SK-N-SH (cell line): ENCODE data around the gene TSPAN31. TPM values are rescaled to one million over a fixed set of nuclear protein-coding genes. Genes with fewer than 3 reads are reported as not detected.

Experiments used
- CTCF ChIA-PET: fragments of 300-600, 350-600 bp; formaldehyde crosslinking; extraction: SDS; loops from one replicate; lab custom pipeline; 2021; lab: Yijun Ruan, JAX
- POLR2A ChIA-PET: fragments of 350-600 bp; sonication (Branson Sonifier 250); formaldehyde crosslinking; extraction: SDS; loops from one replicate; lab custom pipeline; 2020; ENCODE audit warnings: antibody characterized with exemption, inconsistent platforms; lab: Yijun Ruan, JAX
- DNase-seq: peaks from one replicate; pipeline ENCODE4 v3.0.0; 2012
- H2AFZ ChIP-seq: fragments of 200-600 bp; sonication (generic); 2 replicates; pipeline ENCODE4 v1.8.1; 2016; ENCODE audit warnings: antibody characterized with exemption, mild to moderate bottlenecking, low read depth
- H3F3A ChIP-seq: fragments of 200-600 bp; sonication (generic); replicated peaks from 2 replicates; pipeline ENCODE3; 2016; ENCODE audit warnings: antibody characterized with exemption, mild to moderate bottlenecking; ENCODE audit not compliant: insufficient read depth
- H3K27ac ChIP-seq, 2 experiments: fragments of 200-500 bp in 1 of 2; fragments of 200-600 bp in 1 of 2; sonication (Bioruptor generic) in 1 of 2; sonication (generic), shearing (Covaris generic) in 1 of 2; 2 replicates each; pipeline versions ENCODE4 v1.5.1 to v1.6.1; 2014 to 2016; ENCODE audit warnings: low read depth in 2 of 2, inconsistent platforms in 1 of 2, low read length in 1 of 2, mild to moderate bottlenecking in 1 of 2, mixed read lengths in 1 of 2
- H3K27me3 ChIP-seq: fragments of 200-600 bp; sonication (generic), shearing (Covaris generic); 2 replicates; pipeline ENCODE4 v1.6.1; 2016; ENCODE audit warnings: mixed run types; ENCODE audit not compliant: insufficient read depth
- H3K36me3 ChIP-seq, 2 experiments: fragments of 200-500 bp in 1 of 2; fragments of 200-600 bp in 1 of 2; sonication (Bioruptor generic) in 1 of 2; sonication (generic) in 1 of 2; replicated peaks in 1 of 2; 2 replicates each; pipeline versions ENCODE3 to v1.5.1; 2014 to 2016; ENCODE audit warnings: low read length in 1 of 2, mild to moderate bottlenecking in 1 of 2; ENCODE audit not compliant: insufficient read depth in 2 of 2, control insufficient read depth in 1 of 2
- H3K4me1 ChIP-seq, 2 experiments: fragments of 200-500 bp in 1 of 2; fragments of 200-600 bp in 1 of 2; sonication (Bioruptor generic) in 1 of 2; sonication (generic), shearing (Covaris generic) in 1 of 2; 2 replicates each; pipeline versions ENCODE4 v1.5.1 to v1.6.1; 2014 to 2016; ENCODE audit warnings: low read depth in 1 of 2, low read length in 1 of 2, mixed run types in 1 of 2; ENCODE audit not compliant: insufficient read depth in 2 of 2, control insufficient read depth in 1 of 2
- H3K4me2 ChIP-seq: fragments of 200-600 bp; sonication (generic), shearing (Covaris generic); 2 replicates; pipeline ENCODE4 v1.6.1; 2017; ENCODE audit warnings: mixed run types
- H3K4me3 ChIP-seq, 2 experiments: fragments of 200-500 bp in 1 of 2; fragments of 200-600 bp in 1 of 2; sonication (Bioruptor generic) in 1 of 2; sonication (generic), shearing (Covaris generic) in 1 of 2; 2 replicates each; pipeline versions ENCODE4 v1.5.1 to v1.8.1; 2014 to 2016; ENCODE audit warnings: low read depth in 2 of 2, inconsistent platforms in 1 of 2, low read length in 1 of 2, mild to moderate bottlenecking in 1 of 2, mixed read lengths in 1 of 2, moderate library complexity in 1 of 2
- H3K79me2 ChIP-seq: fragments of 200-600 bp; sonication (generic); 2 replicates; pipeline ENCODE4 v1.8.1; 2017; ENCODE audit warnings: mild to moderate bottlenecking; ENCODE audit not compliant: insufficient read depth
- H3K9ac ChIP-seq: fragments of 200-600 bp; sonication (generic); 2 replicates; pipeline ENCODE4 v1.6.1; 2017; ENCODE audit warnings: mixed run types
- H3K9me2 ChIP-seq: fragments of 200-600 bp; sonication (generic); 2 replicates; pipeline ENCODE4 v1.6.1; 2017; ENCODE audit warnings: mixed run types
- H3K9me3 ChIP-seq: fragments of 200-600 bp; sonication (generic); 2 replicates; pipeline ENCODE4 v1.6.1; 2017; ENCODE audit warnings: mixed run types, mild to moderate bottlenecking, moderate library complexity
- H4K20me1 ChIP-seq: fragments of 200-600 bp; sonication (generic); 2 replicates; pipeline ENCODE4 v1.6.1; 2017; ENCODE audit warnings: mild to moderate bottlenecking, mixed run types; ENCODE audit not compliant: insufficient read depth
- CHD2 ChIP-seq: fragments of 150-350 bp; IDR thresholded peaks from 2 replicates; pipeline ENCODE4 v1.6.1; 2018; ENCODE audit warnings: low read length; ENCODE audit not compliant: partially characterized antibody
- ELF1 ChIP-seq: IDR thresholded peaks from 2 replicates; pipeline ENCODE4 v1.4.0; 2012
- EP300 ChIP-seq, 2 experiments: IDR thresholded peaks; 2 replicates each; pipeline versions ENCODE4 v1.4.0 to v1.6.1; 2012; ENCODE audit warnings: borderline replicate concordance in 1 of 2, low read depth in 1 of 2, low read length in 1 of 2
- FOXJ3 ChIP-seq: sonication (generic); formaldehyde crosslinking; IDR thresholded peaks from 2 replicates; pipeline ENCODE4 v1.5.1; 2020; ENCODE audit warnings: mild to moderate bottlenecking, missing genetic modification reagents
- GABPA ChIP-seq: IDR thresholded peaks from 2 replicates; pipeline ENCODE4 v1.4.0; 2012; ENCODE audit warnings: low read depth, mild to moderate bottlenecking
- RXRA ChIP-seq: IDR thresholded peaks from 2 replicates; pipeline ENCODE4 v1.4.0; 2012; ENCODE audit warnings: low read depth, mild to moderate bottlenecking, borderline replicate concordance
- SIN3A ChIP-seq: IDR thresholded peaks from 2 replicates; pipeline ENCODE4 v1.6.1; 2012; ENCODE audit warnings: low read depth, mild to moderate bottlenecking, low read length, moderate library complexity, borderline replicate concordance
- WGBS: methylation state at CpG from one replicate; pipeline ENCODE4 v1.1.6; 2017; ENCODE audit warnings: low lambda C conversion rate; 5-methylcytosine and 5-hydroxymethylcytosine counted together
- polyA plus RNA-seq, 3 experiments: library from polyadenylated mRNA; depleted of rRNA; stranded (reverse); fragments of >200 nt; gene quantifications; 2 replicates each; pipeline ENCODE4 v1.2.3, GENCODE V29; 2012
- TF ChIP-seq, protein P1 (sequence below): fragments of 150-350 bp; IDR thresholded peaks from 2 replicates; pipeline ENCODE4 v1.6.1; 2016; ENCODE audit warnings: mild to moderate bottlenecking, low read depth, low read length
- TF ChIP-seq, protein P2 (sequence below): fragments of 150-350 bp; IDR thresholded peaks from 2 replicates; pipeline ENCODE4 v1.6.1; 2017; ENCODE audit warnings: antibody characterized with exemption, low read length, low read depth, borderline replicate concordance
- TF ChIP-seq, protein P3 (sequence below): fragments of 200-600 bp; sonication (generic); IDR thresholded peaks from 2 replicates; pipeline ENCODE4 v1.6.1; 2017; ENCODE audit warnings: antibody characterized with exemption, mild to moderate bottlenecking, moderate library complexity
- TF ChIP-seq, protein P4 (sequence below): IDR thresholded peaks from 2 replicates; pipeline ENCODE4; 2012

TSPAN31 gene
- polyA plus RNA-seq, 1 of the 3 experiments (the other 2 are of a cell fraction) = 36.8 TPM

DNA sequence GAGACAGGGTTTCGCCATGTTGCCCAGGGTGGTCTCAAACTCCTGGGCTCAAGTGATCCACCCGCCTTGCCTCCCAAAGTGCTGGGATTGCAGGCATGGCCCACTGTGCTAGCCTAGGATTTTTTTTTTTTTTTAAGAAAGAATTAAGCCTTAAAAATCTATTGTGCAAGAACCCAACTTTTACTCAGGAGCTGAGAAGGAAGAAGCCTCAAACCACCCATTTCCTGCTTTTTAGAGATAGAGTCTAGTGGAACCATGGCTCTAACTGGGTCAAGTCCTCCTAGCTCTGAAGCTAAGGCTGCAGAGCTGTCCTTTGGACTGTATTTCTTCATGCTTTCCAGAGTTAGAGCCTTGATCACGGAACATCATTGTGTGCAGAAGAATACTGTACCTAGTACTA, 36.4 kb downstream of the TSPAN31 start (continued):
- TF ChIP-seq, protein P1, sequence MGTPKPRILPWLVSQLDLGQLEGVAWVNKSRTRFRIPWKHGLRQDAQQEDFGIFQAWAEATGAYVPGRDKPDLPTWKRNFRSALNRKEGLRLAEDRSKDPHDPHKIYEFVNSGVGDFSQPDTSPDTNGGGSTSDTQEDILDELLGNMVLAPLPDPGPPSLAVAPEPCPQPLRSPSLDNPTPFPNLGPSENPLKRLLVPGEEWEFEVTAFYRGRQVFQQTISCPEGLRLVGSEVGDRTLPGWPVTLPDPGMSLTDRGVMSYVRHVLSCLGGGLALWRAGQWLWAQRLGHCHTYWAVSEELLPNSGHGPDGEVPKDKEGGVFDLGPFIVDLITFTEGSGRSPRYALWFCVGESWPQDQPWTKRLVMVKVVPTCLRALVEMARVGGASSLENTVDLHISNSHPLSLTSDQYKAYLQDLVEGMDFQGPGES = no peak
- no peak for TF ChIP-seq SIN3A
- TF ChIP-seq, all 33 proteins: peak for 0

DNA sequence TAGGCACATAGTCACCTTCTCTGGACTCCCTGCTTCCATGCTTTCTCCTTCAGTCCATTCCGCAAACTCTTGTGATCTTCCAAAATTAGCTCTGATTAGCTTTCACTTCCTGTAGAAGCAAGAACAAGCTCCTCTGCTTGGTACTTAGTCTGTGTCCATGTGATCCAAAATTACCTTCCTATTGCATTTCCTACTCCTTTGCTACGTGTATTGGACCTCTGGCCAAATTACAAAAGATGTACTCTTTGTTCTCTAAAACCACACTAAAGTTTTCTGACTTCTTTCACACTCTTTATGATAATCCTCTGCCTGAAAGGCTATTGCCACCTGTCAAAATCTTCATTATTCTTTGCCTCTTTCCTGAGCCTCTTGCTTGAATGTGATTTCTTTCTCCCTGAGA, 37.0 kb downstream of the TSPAN31 start:
- ChIA-PET CTCF (interaction anchor here (0.9 to 1.3 kb wide), 4 partner anchors 9 to 34 kb away, joined by 3 to 5 read pairs (median 4); partner anchors contain the start of genes EEF1AKMT3 and METTL1), POLR2A (interaction anchor here (1.2 kb wide), 1 partner anchor 9 kb away, joined by 4 read pairs; the partner anchor contains the start of genes EEF1AKMT3 and METTL1)
- no peak overlapping the region for H3K9ac ChIP-seq
- H3K9me2 ChIP-seq = no peaks in the 10 kb centered on the region
- no peak overlapping the region for H3K4me2 ChIP-seq
- DNase-seq = no peak
- 50% methylated on average over 2 of the region's 2 CpGs for WGBS
- H3K27me3 ChIP-seq = no peaks in the 10 kb centered on the region
- no peaks in the 10 kb centered on the region for H3K9me3 ChIP-seq
- no peak overlapping the region for H2AFZ ChIP-seq
- peaks cover 28% of the 10 kb centered on the region for H3K79me2 ChIP-seq
- H3K27ac ChIP-seq = no peak overlapping the region
- peaks cover 0 to 5% of the 10 kb centered on the region in 2 experiments; a peak in 1 of 4 replicates for H3K4me1 ChIP-seq
- TF ChIP-seq, protein P2, sequence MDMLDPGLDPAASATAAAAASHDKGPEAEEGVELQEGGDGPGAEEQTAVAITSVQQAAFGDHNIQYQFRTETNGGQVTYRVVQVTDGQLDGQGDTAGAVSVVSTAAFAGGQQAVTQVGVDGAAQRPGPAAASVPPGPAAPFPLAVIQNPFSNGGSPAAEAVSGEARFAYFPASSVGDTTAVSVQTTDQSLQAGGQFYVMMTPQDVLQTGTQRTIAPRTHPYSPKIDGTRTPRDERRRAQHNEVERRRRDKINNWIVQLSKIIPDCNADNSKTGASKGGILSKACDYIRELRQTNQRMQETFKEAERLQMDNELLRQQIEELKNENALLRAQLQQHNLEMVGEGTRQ = no peak
- TF ChIP-seq CHD2 (no peak), ELF1 (no peak), FOXJ3 (no peak), GABPA (no peak), EP300 (IDR thresholded peaks at IDR 0.05; ENCODE audit: borderline replicate concordance in 1 of 2, low read depth in 1 of 2, low read length in 1 of 2) (no peak), RXRA (no peak)
- TF ChIP-seq, protein P3, sequence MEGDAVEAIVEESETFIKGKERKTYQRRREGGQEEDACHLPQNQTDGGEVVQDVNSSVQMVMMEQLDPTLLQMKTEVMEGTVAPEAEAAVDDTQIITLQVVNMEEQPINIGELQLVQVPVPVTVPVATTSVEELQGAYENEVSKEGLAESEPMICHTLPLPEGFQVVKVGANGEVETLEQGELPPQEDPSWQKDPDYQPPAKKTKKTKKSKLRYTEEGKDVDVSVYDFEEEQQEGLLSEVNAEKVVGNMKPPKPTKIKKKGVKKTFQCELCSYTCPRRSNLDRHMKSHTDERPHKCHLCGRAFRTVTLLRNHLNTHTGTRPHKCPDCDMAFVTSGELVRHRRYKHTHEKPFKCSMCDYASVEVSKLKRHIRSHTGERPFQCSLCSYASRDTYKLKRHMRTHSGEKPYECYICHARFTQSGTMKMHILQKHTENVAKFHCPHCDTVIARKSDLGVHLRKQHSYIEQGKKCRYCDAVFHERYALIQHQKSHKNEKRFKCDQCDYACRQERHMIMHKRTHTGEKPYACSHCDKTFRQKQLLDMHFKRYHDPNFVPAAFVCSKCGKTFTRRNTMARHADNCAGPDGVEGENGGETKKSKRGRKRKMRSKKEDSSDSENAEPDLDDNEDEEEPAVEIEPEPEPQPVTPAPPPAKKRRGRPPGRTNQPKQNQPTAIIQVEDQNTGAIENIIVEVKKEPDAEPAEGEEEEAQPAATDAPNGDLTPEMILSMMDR = no peak
- TF ChIP-seq, protein P4, sequence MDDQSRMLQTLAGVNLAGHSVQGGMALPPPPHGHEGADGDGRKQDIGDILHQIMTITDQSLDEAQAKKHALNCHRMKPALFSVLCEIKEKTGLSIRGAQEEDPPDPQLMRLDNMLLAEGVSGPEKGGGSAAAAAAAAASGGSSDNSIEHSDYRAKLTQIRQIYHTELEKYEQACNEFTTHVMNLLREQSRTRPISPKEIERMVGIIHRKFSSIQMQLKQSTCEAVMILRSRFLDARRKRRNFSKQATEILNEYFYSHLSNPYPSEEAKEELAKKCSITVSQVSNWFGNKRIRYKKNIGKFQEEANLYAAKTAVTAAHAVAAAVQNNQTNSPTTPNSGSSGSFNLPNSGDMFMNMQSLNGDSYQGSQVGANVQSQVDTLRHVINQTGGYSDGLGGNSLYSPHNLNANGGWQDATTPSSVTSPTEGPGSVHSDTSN = no peak
- H4K20me1 ChIP-seq = no peaks in the 10 kb centered on the region
- peaks cover 18 to 26% of the 10 kb centered on the region in 2 experiments for H3K36me3 ChIP-seq
- H3K4me3 ChIP-seq = no peak overlapping the region
- H3F3A ChIP-seq = peaks cover 18% of the 10 kb centered on the region
